HG02981 (cell line): Measurements from ENCODE around the gene KLHL12.
A peak's percentile ranks its signal among the peaks of the same experiment; 100 is the strongest.

Experiments used
- ATAC-seq: cut with Tn5 transposase; IDR thresholded peaks from one replicate; pipeline ENCODE4 v1.9.1; 2021; ENCODE audit warnings: mild to moderate bottlenecking, moderate library complexity; ENCODE audit not compliant: unreplicated experiment

The KLHL12 gene

DNA sequence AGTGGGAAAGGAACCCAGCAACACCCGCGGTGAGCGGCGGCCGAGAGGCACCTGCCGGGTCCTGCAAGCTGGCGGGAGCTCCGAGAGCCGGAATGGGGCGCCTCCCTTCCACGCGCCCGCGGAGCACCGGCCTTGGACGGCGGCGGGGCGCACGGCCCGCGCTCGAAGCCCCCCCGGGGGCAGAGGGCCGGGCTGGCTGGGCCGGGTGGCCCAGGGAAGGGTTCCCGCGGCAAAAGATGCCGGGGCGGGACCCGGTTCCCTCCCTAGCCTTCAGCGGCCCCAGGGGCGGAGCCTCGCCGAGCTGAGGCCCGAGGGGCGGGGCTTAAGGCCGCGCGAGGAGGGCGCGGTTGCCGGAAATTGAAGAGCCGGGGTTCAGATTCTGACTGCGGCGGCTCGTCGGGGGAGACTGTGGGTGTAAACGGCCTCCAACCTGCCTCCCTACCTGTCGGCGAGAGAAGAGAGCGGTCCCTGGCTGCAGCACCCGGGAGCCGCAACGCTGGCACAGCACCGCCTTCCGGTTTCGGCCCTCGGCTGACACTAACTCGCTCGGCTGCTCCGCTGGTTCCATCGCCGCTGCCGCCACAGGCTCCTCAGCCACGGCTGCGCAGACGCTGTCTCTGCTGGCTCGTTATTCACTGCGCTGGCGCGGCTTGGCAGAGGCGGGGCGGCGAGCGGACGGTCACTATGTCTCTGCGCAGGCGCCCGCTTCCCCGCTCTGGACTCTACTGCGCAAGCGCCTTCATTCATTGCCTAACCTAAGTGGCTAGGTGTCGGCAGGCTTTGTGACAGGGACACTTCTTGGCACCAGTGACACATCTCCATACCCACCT, 38.3 kb downstream of the KLHL12 start, which contains the start of gene RABIF:
RABIF (minus strand) TSS at position 619 of the 830 bp plus-strand sequence; CDS start at position 568, 51 bp downstream.
- ATAC-seq = peak; percentile 85

DNA sequence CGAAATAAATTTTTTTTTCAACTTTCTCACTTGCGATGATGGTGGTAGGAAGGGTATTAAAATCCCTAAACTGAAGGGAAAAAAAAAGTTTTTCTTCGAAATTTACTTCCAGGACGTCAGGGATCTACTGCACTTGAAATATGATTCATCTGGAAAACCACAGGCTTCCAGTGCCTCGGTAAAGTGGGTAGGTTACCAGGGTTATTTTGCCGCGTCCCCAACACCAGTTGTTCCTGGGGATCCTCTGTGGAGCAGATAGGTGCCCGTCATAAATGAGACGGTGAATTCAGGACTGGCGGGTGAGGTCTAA, 38.9 kb downstream of the KLHL12 start:
- ATAC-seq = no peak

DNA sequence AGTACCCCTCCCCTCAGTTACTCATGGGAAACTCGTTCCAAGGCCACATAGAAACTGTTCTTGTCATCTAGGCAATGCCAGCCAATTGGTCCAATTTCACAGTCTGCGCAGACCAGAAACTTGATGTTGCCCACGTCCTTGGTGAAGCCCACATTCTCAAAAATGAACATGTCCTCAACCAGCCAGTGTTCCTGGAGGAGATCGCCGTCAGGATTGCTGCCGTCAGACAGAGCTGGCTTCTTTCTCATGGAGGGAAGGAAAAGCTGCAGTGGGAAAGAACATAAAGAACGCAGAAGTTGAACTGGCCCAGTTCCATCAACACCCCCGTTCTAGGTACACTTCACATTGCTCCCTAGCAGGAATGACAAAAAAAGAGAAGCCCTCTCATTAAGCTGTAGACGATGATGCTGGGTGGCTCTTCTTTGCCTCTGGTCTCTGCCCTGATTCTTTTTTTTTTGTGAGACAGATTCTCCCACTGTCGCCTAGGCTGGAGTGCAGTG, 46.0 kb downstream of the KLHL12 start:
- ATAC-seq = no peak

DNA sequence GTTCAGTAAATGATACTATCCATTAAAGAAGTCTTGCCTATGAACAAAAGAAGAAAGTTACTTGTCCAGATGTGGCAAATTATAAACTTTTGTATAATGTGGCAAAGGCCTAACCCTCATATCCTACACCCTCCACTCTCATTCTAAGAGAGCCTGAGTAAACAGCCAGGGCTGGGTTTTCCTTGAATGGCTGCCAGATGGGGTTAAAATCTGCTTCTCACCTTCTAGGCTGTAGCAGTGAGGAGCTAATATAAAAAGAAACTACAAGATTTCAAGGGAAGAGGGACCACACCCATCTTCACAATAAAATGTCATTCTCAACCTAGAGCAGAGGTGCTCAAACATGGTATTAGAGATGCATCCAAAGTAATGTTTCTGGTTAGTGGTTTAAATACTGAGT, 47.0 kb downstream of the KLHL12 start:
- ATAC-seq = no peak

DNA sequence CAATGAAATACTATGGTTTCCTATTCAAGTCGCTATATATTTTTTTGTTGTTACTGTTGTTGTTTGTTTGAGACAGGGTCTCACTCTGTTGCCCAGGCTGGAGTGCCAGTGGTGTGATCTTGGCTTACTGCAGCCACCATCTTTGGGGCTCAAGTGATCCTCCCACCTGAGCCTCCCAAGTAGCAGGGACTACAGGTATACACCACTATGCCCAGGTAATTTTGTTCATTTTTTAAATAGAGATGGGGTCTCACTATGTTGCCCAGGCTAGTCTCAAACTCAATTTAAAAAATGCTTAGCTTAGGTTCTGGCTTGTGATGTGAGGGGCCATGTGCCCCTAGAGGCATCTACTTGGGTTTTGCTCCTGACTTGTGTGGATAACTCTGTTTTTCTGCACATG, 47.9 kb downstream of the KLHL12 start:
- ATAC-seq = no peak

DNA sequence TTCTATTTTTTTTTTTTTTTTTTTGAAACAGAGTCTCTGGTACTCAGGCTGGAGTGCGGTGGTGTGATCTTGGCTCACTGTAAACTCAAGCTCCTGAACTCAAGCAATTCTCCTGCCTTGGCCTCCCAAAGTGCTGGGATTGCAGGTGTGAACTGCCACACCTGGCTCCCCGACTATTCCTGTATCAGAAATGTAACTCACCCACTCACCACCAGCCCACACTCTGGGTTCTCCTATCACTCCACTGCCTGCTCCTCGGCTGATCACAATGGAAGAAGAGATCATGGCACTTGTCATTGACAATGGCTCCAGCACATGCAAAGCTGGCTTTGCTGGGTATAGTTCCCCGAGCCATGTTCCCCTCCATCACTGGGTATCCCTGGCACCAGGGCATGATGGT, 54.0 kb downstream of the KLHL12 start:
- no peak for ATAC-seq

DNA sequence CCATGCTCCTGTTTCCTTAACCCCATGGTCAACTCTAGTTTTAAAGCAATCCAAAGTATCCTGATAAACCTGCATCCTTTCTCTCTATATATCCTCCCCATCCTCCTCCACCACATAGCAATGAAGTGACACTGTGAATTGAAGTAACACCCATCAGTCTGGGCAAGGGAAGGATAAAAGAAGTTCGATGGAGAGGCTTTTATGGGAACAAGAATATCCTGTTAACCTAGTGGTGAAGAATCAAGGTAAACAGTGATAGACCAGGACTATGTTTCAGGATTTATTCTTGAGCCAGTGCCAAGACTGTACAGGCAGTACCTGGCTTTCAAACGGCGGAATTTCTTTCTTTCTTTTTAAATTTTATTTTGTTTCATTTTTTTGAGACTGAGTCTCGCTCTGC, 55.7 kb downstream of the KLHL12 start:
- ATAC-seq = no peak

DNA sequence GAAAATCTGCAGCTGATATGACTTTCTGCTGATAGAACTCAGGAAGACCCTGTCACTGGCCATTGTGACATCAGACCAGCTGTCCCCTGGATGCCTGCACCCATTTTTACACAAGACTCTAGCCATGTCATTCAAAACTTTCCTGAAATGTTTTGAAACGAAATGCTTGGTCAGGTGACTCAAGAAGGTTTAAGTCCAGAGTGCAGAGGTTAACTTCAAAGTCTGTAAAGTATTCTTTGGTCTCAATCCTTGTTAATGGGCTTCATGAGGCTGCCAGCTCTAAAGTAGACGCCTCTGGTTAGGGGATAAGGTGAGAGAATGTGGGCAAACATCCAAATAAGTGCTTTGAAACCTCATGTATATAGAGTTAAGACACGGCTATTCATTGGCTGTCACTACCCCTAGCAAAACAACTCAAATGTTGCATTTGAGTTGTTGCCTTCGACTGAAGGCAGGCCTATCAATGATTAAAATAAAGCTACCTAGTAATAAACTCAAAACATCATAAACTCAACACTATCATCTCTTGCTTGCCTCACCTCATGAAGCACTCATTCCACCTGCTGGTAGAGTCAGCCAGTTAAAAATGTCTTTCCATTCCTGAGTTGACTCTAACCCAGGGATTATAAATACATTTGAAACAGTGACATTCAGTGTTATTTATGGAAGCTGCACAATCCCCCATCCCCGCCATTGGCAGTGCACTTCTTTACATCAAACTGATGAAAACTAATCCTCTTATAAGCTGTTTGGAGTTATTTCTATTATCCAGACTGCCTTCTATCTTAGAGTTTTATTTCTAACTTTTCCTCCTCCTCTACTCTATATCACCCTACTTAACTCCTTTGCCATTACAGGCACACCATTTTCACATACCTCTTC, 64.1 kb downstream of the KLHL12 start:
- no peak for ATAC-seq

DNA sequence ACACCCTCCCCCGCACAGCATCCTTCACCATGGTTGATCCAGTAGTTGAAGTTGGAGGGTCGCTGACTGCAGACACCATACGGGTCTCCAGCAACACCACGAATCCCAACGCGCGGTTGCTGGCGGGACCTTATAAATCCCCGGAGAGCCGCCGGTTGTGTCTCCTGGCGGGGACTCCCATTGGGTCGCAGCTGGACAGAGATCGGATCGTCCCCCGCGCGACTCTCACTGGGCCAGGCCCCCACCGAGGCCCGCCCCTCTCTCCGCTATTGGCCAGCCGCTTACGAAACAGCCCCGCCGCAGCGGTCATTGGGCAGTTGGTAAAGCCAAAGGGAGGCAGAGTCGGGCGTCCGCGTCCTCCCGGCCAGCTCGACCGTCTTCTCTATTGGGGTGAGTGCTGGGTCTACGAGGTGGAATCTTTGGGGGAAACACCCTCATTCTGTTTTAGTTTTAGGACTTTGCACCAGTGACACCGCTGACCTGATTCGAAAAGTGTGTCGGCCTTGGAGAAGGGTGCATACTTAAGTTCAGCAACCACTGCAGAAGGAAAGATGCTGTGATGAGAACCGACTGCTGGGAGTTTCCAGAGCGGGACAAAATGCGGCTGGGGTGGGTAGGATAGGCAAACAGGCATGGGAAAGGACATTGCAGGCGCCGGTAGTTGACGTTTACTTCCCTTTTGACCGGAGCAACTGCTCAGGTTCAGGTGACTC, 65.5 kb downstream of the KLHL12 start:
- peak; percentile 89 for ATAC-seq

DNA sequence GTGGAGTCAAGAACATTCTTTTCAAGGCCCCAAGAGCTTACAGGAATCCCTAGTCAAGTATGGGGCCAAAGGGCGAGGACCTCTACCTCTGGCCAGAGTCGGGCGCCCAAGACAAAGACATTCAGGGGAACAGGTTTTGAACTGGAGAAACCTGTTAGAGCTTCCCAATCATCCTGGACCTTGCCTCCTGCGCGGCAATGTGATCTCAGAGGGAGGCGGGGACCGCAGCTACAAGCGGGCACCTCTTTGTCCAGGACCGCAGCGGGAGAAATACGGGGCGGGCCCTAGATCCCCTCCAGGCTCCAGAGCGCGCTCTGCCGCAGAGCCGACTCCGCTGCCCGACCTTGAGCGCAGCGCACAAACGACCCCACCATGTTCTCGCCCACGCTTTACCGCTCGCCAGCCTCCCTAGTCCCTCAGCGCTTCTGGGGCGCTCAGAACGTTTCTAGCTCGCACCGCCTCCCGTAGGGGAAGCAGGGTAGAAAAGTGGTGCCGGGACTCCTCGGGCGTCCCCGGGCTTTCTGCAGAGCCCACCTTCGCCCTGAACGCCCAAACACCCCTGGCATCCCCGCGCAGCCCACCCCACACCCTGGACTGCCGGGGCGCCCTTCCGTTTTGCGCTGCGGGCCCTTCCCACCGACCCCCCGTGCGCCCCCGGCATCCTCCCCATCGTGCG, 66.2 kb downstream of the KLHL12 start:
- ATAC-seq = peak; percentile 27

DNA sequence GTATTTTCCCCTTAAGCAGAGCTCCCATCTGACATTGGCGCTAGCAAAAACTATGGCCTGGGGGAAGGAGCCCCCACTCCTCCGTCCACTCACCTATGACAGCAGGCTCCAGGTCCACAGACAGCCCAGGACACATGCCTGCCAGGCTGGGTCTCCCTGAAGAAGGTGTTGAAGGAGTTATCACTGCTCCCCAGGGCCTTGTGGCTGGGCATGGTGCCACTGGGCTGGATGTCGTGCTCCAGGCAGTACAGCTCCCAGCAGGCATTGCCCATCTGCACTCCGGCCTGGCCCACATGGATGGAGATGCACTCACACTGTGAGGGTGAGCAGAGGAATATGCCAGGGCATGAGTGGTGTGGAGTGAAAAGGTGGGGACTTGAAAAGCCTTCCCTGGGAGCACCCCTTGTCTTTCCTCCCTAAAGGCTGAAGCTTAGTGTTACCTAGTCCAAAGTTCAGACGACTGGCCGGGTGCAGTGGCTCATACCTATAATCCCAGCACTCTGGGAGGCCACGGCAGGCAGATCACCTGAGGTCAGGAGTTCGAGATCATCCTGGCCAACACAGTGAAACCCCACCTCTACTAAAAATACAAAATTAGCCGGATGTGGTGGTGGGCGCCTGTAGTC, 68.1 kb downstream of the KLHL12 start:
- no peak for ATAC-seq

DNA sequence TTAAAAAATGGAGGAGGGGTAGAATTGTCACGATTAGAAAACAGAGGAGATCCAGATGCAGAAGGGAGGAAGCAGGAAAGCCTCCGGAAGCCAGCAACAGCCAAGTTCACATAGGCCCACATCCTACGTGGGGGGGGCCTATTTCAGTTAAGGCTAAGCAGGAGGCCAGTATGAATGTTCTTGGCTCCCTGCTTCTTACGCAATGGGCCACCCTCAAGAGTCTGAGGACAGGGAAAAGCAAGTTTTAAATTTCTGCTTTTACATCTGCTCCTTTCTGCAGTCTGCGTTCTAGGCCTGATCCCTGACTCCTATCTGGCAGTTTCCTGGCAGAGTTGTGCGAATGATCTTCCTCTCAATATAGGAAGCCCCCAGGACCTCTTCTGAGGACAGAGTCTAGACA, 68.7 kb downstream of the KLHL12 start:
- no peak for ATAC-seq

DNA sequence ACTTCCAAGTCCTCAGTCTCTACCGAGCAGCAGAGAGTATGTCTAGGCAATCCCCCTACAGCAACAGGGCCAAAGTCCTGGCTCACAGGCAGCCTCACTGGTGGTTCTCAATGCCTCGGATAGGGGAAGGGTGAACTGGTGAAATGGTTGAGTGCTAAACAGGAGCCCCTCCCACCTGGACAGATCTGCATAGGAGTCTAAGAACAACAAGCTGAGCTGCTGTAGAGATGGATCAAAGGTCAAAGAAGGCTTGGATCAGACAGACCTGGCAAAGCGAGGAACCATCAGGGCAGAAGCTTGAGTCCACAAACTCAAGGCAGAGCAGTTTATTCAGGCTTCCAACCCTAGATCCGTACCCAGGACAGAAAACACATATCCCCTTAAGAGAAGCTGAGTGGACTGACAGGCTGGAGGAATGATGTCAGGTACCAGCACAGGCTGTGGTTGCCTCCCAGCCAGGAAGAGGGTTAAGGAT, 69.9 kb downstream of the KLHL12 start:
- ATAC-seq = no peak

DNA sequence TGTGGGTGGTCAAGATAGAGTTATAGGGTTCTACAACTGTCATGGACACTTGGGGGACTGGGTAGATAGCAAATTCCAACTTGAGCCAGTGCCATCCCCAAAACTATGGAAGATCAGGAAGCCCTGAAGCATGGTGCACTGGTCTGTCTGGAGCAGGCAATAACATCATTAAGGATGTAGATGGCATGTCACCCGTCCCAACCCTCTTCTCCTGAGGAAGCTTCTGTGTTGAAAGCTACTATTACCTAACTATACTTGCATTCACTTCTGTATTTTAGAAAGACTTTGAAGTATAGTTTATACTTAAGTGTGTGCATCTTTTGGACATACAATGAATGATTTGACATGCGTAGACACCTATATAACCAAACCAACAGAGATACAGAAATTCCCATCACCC, 71.0 kb downstream of the KLHL12 start:
- ATAC-seq = no peak

DNA sequence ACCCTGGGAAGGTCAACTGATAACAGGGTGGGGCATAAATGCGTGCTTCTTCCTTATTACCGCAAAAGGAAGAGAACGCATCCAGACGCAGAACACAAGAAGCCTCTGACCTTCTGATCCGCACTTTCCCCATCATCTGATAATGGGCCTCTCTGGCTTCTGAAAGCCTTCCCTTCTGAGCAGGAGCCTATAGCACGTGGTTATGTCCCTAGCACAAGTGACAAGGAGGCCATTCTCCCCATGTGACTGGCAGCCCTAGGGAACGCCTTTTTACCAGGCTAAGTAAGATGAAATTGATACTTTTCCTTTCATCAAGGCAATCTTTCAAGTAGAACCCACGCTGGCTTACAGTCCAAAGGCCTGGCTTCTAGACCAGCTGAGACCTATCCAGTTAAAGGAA, 72.2 kb downstream of the KLHL12 start:
- ATAC-seq = no peak

DNA sequence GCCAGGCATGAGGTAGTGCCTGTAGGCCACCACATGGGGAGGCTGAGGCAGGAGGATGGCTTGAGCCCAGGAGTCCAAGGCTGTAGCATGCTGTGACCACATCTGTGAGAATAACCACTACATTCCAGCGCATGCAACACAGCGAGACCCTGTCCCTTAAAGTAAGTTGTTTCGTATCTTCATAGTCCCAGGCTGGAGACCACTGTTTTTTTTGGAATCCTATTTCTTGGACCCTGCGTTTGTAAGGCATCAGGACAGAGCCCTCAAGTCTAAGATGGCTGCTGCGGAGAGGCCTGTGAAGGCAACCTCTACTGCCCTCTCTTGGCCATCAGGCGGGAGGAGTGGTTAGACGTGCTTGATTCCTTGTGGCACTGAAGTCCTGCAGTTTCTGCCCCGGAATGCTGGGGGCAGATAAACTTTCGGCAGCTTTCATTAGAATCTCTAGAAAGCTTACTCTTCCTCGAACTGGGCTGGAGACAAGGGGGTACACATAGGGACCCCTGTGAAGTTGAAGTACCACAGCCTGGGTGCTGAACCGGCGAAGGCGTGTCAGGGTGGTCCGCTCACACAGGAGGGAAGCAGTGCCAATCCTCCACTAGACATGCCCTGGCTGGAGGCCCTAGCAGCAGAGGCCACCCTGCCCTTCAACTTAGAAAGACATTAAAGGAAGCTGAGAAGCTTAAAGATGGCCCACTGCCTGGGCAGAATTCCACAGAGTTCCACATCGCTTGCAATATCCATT, 74.7 kb downstream of the KLHL12 start:
- no peak for ATAC-seq

DNA sequence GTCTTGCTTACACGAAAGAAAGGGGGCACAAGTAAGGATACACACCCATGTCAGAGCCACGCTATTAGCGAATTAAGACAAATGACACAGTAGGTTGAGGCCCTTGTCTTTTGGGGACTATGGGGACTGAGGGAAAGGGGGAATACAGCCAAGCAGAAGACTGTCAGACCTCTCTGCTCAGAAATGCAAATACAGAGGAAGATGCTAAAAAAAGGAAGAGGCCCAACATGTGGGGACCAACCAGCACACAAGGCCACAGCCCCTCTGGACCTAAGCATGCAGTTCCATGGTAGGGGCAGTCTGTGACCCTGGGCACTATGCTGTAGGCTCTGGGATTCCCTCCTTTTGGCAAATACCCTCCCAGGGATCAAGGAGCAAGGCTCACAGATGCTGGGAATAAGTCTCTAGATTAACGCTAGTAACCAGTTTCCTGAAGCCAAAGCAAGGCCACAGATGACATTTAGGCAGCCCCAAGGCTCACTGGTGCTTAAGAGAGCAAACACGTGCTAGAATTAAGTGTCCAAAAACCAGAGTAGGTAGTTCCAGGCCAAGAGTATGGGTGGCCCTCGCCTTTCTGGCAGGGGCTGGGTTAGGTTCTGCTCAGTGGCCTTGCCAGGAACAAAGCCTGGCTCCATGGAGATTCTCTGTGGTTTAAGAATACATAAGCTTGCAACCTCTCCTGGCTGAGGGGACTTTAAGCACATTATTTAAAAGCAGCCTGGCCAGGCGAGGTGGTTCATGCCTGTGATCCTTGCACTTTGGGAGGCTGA, 76.3 kb downstream of the KLHL12 start:
- no peak for ATAC-seq

DNA sequence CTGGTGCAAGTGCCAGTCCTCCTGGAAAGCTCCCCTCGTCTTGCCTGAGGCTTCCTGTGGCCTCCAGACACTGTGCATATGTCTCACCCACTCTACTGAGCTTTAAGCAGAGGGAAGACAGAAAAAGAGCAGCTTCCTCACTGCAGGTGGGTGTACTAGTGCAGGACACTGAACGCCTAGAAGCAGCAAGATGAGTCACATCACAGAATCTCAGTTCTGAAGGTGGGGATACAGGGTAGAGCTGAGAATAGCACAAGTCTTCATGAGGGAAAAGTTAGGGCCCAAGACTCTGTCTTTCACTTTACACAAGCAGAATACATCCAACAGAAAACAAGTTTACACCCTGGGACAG, 78.9 kb downstream of the KLHL12 start:
- no peak for ATAC-seq

DNA sequence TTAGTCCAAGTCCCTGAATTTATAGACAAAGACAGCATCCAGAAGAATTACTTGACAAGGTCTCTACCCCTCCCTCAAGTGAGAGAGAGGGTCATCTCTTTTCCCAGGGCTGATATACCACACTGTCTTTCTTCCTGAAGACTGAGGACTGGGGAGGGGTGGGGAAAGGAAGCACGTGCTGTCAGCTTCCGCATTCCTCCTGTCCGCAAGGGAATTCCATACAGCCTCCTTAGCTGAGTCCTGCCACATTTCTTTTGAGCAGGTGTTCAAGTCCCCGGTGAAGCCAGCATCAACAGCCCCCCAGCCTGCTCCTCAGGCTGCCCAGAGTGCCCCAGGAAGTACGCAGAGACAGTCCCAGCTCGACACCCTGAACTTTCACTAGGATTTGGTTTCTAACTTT, 82.1 kb downstream of the KLHL12 start:
- no peak for ATAC-seq
